Germinal center (tissue), 1 donor: ENCODE measurements around the gene LRRFIP1.
A peak's percentile ranks its signal among the peaks of the same experiment; 100 is the strongest.
"Not testable (repeated sequence)": the region's sequence is repeated elsewhere in the genome, so short reads cannot be mapped to it uniquely, and the experiment has no call there.

ENCODE experiments used
- DNase-seq: peaks from one replicate; pipeline ENCODE4 v3.0.0; 2012; ENCODE audit warnings: mixed read lengths, low spot score

Gene LRRFIP1

GRCh38 chr2:237661799-237662328 lies 34.5 kb downstream of the LRRFIP1 start:
- DNase-seq = no peak

DNA sequence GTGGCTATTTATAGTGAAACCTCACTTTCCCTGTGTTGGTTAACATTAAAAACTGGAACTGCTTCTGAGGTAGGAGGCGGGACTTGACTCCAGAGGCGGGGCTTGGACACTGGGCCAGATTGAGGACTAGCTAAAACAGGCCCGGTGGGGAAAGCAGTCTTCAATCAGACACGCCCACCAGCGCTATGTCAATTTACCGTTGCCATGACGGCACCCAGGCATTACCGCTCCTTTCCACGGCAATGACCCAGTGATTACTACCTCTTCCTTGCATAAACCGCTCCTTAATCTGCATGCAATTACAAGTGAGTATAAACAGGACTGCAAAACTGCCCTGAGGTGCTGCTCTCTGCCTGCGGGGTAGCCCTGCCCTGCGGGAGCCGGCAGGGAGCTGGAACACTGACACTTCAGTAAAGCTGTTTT lies 35.3 kb downstream of the LRRFIP1 start:
- no peak for DNase-seq

GRCh38 chr2:237663517-237664110 lies 36.2 kb downstream of the LRRFIP1 start:
- DNase-seq = no peak

DNA sequence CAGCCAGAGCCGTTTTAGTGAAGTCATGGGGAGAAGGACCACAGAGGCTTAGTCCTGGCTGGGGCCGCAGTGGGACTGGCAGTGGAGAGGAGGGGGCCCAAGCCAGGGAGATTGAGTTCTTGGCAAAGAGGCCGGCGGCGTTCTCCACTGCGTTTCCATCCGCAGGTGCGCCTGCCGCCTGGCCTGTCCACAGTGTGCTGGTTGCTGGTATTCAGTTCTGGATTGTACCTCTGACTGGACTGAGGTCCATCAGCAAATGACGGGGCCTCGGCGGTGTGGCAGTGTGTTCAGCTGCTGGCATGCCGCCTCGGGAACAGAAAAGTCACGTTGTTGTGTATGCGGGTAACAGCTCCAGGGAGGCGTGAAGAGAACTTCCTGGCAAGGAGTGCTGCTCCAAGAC lies 36.8 kb downstream of the LRRFIP1 start:
- no peak for DNase-seq

DNA sequence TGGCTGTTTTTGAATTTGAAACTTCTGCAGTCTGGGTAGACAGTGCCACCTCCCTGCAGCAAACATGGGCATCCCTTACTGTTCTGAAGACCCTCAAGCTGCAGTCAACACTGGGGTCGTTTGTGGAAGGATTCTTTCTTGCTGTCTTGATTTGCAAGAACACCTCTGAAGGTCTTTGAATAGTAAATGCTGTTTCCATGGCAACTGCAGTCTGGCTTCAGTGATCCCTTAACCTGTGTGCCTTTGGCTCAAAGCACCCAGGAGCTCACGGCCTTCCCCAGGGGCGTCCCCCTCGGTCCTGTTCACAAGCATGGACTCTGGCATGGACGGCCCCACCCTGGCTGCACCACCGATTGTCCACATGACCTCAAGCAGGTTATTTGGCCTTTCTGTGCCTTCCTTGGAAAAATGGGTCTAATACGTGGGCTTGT lies 38.3 kb downstream of the LRRFIP1 start:
- peak; percentile 27 for DNase-seq

GRCh38 chr2:237666606-237667005 lies 39.2 kb downstream of the LRRFIP1 start:
- DNase-seq = no peak

DNA sequence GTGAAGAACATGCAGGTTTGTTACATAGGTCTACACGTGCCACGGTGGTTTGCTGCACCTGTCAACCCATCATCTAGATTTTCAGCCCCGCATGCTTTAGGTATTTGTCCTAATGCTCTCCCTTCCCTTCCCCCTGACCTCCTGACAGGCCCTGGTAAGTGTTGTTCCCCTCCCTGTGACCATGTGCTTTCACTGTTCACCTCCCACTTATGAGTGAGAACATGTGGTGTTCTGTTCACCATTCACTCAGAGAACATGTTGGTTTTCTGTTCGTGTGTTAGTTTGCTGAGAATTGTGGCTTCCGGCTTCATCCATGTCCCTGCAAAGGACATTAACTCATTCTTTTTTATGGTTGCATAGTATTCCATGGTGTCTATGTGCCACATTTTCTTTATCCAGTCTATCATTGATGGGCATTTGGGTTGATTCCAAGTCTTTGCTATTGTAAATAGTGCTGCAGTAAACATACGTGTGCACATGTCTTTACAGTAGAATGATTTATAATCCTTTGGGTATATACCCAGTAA lies 39.7 kb downstream of the LRRFIP1 start:
- DNase-seq = not testable (repeated sequence)

DNA sequence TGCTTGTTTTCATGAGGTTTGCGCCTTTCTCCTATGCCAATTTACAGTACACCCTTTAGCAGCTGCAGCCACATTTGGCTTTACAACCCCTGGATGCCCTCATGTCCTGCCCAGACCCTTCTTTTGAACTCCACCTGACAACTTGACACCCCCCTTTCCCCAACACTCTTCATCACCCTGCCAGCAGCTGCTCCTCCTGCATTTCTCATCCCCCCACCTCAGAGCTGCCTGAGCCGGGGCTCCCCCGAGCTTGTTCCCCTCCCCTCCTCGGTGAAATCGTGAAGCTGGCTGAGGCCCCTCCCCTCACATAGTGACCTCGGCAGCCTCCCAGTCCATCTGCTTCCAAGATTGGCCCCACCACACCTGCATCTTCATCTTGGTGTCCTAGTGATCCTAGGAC lies 40.5 kb downstream of the LRRFIP1 start:
- DNase-seq = no peak

- DNase-seq = no peak
Measured at GRCh38 chr2:237668440-237668839, 41.1 kb downstream of the LRRFIP1 start.

DNA sequence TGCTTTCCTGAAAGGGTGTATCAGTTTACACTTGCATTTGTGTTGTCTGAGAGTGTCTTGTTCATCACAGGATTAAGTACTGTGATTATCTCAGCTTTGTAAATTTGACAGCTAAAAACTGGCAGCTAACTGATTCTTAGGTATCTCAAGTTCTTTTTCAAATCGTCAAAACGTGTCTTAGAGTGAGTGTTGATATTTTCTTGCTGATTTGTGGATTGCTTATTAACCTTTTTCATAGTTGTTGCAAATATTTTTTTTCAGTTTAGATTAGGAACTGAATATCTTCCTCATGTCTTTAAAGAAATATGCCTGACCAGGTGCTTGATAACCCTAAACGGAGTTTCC lies 41.9 kb downstream of the LRRFIP1 start:
- no peak for DNase-seq

DNA sequence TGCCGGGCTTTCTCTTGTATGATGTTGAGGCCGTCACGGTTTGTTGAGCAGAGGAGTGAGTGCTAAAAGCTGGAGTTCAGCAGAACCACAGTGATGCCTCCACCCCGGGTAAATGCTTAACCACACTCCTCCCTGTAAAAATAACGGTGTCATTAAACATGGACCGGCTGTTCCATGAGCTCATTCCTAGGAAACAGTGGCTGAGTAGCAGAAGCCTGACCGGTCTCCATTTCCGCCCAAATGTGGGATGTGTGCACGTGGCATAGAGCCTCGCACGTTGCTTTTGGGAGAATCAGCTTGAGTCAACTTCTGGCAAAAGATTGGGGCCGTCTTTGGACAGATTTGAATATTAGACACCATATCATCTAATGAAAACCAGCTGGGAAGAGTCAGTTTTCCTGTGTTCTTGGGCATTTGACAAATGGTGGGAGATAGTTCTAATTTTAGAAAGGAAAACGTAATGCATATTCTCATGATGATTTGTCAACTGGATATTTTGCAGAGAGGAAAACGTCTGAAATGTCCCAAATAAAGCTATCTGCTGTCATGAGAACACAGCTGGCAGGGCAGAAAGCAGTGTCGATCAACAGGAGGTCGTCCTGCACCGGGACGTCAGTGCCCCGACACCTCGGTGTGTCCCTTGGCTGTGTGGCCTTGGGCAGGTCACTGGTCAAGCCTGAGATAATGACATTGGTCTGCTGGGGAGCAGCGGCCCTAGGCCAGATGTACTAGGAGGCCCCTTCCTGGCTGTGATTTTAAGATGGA lies 42.4 kb downstream of the LRRFIP1 start:
- DNase-seq = peak; percentile 36

GRCh38 chr2:237670641-237671040 lies 43.3 kb downstream of the LRRFIP1 start:
- DNase-seq = no peak

DNA sequence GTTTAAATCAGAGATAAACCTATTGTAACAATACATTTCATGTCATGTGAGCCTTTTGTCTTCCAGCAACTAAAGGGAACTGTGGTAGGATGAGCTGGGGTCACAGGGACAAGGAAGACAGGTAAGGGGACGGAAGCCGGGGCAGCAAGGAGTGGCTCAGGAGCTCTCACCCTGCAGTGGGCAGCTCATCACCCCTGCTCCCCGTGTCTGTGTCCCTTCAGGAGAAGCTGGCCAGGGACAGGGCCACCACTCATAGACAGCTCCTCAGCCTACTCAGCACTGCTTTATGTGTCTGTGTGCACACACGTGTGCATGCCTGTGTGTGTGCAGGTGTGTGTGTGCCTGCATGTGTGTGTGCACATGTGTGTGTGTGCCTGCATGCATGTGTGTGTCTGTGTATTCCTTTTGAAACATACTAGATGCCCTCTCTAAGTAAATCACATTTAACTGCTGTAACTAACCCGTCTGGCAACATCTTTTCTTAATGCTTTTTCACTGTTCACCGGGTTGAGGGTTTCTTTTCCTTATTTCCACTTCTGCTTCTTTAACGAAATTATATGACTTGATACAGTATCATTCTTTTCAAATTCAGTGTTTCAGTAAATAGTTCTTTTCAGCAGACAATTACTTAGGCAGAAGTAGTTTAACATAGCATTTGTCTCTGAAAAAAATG lies 44.2 kb downstream of the LRRFIP1 start:
- DNase-seq = no peak

GRCh38 chr2:237672731-237673129 lies 45.3 kb downstream of the LRRFIP1 start:
- no peak for DNase-seq

GRCh38 chr2:237673130-237674001 lies 46.0 kb downstream of the LRRFIP1 start:
- DNase-seq = peak; percentile 74

- peak; percentile 85 for DNase-seq
Measured at GRCh38 chr2:237674731-237675276, 47.4 kb downstream of the LRRFIP1 start.

GRCh38 chr2:237675316-237675715 lies 47.9 kb downstream of the LRRFIP1 start:
- no peak for DNase-seq

- no peak for DNase-seq
Measured at GRCh38 chr2:237680702-237681478, 53.5 kb downstream of the LRRFIP1 start.

GRCh38 chr2:237682151-237682550 lies 54.8 kb downstream of the LRRFIP1 start:
- DNase-seq = no peak

DNA sequence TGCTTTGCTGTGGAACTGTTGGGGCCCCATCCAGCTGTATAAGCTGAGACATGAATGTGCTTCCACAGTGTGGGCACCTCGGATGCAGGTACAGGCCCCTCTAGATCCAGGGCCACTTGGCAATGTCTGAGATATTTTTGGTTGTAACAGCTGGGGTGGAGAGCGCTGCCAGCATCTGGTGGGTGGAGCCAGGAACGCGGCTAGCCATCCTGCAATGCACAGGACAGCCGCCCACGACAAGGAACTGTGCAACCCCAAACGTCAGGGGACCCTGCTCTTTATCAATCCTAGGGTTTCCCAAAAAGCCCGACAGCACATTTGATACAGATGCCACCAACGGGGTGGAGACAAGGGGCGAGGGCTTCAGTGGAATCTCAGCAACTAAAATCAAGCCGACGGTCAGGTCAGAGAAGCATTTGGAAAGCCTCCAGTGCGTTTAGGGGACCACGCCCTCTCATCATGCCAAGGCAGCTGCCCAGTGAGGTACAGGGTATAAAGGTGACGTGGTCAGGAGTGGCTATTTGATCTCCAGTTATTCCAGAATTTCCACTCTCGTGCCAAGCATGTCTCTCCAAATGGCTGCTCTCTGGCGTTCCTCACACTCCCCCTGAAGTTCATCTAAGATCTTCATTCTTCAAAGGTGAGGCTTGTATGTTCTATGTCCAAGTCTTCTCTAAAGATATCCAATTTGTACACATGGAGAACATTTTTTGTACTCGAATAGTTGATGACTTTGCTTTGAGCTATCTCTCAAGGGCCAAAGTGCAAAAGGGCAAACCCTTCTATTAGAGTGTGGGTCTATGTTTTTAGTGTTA lies 55.7 kb downstream of the LRRFIP1 start:
- no peak for DNase-seq
